HCT116 (cell line): ENCODE data around the gene NUP133.

Source experiments
- POLR2A ChIP-seq: IDR thresholded peaks from 2 replicates; pipeline ENCODE4 v1.7.0; 2011; ENCODE audit warnings: borderline replicate concordance; ENCODE audit not compliant: insufficient read depth, insufficient read length; ENCODE audit errors: extremely low read depth
- POLR2AphosphoS5 ChIP-seq: IDR thresholded peaks from 2 replicates; pipeline ENCODE4 v1.6.1; 2011; ENCODE audit warnings: mild to moderate bottlenecking, low read depth, low read length, moderate library complexity
- RAD21 ChIP-seq: IDR thresholded peaks from 2 replicates; pipeline ENCODE4 v1.6.1; 2012; ENCODE audit warnings: low read depth, mild to moderate bottlenecking
- ZNF274 ChIP-seq: fragments of 200-500 bp; sonication (Bioruptor generic); IDR thresholded peaks from 2 replicates; pipeline ENCODE4 v1.6.1; 2014; ENCODE audit warnings: mild to moderate bottlenecking, low read depth, low read length, inconsistent platforms
- TF ChIP-seq, protein P1 (sequence below), 3 experiments: fragments of 200-600 bp in 1 of 3; sonication (generic) in 1 of 3; IDR thresholded peaks in 2 of 3; conservative IDR thresholded peaks in 1 of 3; 2 replicates each; pipeline ENCODE4 v1.5.1; 2012 to 2017; ENCODE audit warnings: low read depth in 2 of 3, low read length in 2 of 3, antibody characterized with exemption in 1 of 3, borderline replicate concordance in 1 of 3, control low read depth in 1 of 3, mild to moderate bottlenecking in 1 of 3, mixed read lengths in 1 of 3, mixed run types in 1 of 3, moderate library complexity in 1 of 3; ENCODE audit not compliant: insufficient read depth in 1 of 3

DNA sequence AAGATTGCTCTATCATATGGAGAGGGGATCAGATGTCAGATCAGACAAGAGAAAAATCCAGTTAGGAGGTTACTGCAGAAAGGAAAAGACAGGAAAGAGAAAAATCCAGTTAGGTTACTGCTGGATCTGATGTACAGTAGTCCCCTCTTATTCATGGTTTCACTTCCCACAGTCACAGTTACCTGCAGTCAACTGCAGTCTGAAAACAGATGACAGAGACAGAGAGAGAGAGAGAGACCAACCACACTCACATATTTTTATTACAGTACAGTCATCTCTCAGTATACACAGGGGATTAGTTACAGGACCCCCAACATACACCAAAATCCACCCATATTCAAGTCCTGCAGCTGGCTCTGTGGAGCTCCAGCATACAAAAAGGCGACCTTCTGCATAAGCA is 29.3 kb downstream of the NUP133 start:
- TF ChIP-seq POLR2A (no peak), POLR2AphosphoS5 (no peak), ZNF274 (no peak), RAD21 (no peak)
- TF ChIP-seq, protein P1, sequence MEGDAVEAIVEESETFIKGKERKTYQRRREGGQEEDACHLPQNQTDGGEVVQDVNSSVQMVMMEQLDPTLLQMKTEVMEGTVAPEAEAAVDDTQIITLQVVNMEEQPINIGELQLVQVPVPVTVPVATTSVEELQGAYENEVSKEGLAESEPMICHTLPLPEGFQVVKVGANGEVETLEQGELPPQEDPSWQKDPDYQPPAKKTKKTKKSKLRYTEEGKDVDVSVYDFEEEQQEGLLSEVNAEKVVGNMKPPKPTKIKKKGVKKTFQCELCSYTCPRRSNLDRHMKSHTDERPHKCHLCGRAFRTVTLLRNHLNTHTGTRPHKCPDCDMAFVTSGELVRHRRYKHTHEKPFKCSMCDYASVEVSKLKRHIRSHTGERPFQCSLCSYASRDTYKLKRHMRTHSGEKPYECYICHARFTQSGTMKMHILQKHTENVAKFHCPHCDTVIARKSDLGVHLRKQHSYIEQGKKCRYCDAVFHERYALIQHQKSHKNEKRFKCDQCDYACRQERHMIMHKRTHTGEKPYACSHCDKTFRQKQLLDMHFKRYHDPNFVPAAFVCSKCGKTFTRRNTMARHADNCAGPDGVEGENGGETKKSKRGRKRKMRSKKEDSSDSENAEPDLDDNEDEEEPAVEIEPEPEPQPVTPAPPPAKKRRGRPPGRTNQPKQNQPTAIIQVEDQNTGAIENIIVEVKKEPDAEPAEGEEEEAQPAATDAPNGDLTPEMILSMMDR (IDR thresholded peaks at IDR 0.05 in 2 of 3, conservative IDR thresholded peaks at IDR 0.05 in 1 of 3; ENCODE audit: borderline replicate concordance in 1 of 3, insufficient read depth in 1 of 3, low read depth in 2 of 3, low read length in 2 of 3), result no peak
